ENCODE results near the gene CHSY1.

Gene CHSY1

DNA sequence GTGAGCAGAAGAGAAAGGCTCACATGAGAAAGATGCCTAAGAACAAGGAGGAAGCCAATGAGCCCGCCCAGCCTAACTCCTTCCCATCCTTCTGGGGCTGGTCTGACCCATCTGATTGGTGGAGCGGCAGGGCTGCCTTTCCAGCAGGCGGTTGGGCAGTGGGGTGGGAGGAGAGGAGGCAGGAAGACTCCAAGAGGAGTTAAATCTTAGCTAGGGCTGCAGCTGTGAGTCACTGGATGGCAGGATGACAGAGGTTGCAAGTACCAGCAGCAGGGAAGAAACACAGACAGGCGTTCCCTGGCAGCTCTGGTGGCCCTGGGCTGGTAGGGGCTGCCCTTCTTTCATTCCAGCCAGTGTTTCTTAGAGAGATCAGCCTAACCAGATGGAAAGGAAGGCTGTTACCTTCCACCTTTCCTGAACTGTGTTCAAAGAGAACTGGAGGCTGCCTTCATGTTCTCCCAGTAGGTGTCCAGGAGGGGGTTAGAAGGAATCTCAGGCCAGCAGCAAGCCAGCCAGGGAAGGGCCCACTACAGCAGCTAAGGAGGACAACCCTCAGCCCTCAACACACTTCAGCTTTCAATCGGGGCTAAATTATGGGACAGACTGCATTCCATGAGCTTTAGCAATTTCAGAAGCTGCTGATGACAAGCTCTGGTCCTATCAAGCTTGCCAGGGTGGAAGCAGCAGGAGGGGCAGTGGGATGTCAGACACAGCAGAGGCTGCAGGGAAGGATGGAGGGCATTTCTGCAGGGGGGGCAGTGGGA is 50.3 kb downstream of the CHSY1 start:
- DNase-seq (ENCODE audit: low read depth, low spot score) = peak; percentile 93
- TF ChIP-seq, protein P1, sequence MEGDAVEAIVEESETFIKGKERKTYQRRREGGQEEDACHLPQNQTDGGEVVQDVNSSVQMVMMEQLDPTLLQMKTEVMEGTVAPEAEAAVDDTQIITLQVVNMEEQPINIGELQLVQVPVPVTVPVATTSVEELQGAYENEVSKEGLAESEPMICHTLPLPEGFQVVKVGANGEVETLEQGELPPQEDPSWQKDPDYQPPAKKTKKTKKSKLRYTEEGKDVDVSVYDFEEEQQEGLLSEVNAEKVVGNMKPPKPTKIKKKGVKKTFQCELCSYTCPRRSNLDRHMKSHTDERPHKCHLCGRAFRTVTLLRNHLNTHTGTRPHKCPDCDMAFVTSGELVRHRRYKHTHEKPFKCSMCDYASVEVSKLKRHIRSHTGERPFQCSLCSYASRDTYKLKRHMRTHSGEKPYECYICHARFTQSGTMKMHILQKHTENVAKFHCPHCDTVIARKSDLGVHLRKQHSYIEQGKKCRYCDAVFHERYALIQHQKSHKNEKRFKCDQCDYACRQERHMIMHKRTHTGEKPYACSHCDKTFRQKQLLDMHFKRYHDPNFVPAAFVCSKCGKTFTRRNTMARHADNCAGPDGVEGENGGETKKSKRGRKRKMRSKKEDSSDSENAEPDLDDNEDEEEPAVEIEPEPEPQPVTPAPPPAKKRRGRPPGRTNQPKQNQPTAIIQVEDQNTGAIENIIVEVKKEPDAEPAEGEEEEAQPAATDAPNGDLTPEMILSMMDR (IDR thresholded peaks at IDR 0.05; ENCODE audit: insufficient read depth, low read length, missing control alignments) = no peak
- ChIA-PET POLR2A (interaction anchor here (0.9 to 1.4 kb wide), 3 partner anchors 13 to 50 kb away, joined by 3 to 9 read pairs (median 3); partner anchors contain the start of gene CHSY1), CTCF (interaction anchor here (1.3 kb wide), 1 partner anchor 9 kb away, joined by 3 read pairs; no protein-coding TSS in a partner anchor)
- peak overlapping the region; percentile 32 for H3K4me3 ChIP-seq (ENCODE audit: low read depth, low read length)

DNA sequence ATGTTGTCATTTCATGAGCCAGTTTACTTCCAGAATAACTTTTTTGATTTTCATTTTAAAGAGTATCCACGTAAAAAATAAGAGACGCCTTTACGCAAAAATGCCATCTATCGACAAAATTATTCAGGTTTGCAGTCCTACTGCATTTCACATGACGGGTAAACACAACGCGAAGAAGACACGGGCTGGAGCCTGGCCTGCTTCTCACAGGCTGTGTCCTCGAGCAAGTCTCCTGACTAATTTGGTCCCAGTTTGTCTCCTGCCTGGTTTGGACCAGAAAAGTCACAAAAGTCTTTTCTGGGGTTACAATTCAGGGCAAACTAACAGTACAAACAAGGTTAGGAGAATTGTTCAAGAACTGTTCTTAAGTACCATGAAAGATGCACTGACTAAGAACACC is 51.7 kb downstream of the CHSY1 start:
- CTCF ChIA-PET = no interaction called here
- POLR2A ChIA-PET = interaction anchor here (1.3 kb wide), 1 partner anchor 52 kb away, joined by 3 read pairs; the partner anchor contains the start of gene CHSY1
- DNase-seq (ENCODE audit: low read depth, low spot score) = no peak
- TF ChIP-seq, protein P1 (IDR thresholded peaks at IDR 0.05; ENCODE audit: insufficient read depth, low read length, missing control alignments) = no peak
- H3K4me3 ChIP-seq (ENCODE audit: low read depth, low read length) = 0 out of 2 replicates have a peak overlapping the region, but pooled peaks have one; percentile 21

DNA sequence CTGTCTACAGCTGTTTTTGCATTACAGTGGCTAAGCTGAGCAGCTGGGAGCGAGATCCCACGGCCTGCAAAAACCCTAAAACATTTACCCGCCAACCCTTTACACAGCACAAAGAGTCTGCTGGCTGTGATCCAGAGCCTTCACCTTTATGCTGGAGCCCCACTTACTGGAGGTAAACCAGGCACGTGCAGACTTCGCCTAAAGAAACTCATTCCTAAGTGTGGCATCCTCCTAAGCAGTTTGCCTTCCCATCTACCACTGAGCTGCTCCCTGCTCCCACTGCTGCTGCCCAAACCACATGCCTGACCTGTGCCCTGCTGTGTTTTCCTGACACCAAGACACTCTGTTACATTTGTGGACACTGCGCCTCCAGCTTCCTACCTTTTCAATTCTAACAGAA is 53.0 kb downstream of the CHSY1 start:
- no peak for DNase-seq (ENCODE audit: low read depth, low spot score)
- ChIA-PET CTCF (no interaction called here), POLR2A (interaction anchor here (1.2 to 1.3 kb wide), 2 partner anchors 9 to 53 kb away, joined by 3 to 4 read pairs; partner anchors contain the start of gene CHSY1)
- TF ChIP-seq, protein P1 (IDR thresholded peaks at IDR 0.05; ENCODE audit: insufficient read depth, low read length, missing control alignments) = no peak
- no peak overlapping the region for H3K4me3 ChIP-seq (ENCODE audit: low read depth, low read length)

- TF ChIP-seq, protein P1 (IDR thresholded peaks at IDR 0.05; ENCODE audit: insufficient read depth, low read length, missing control alignments) = no peak
- DNase-seq (ENCODE audit: low read depth, low spot score) = no peak
- ChIA-PET CTCF (interaction anchor here (1.1 kb wide), 1 partner anchor 109 kb away, joined by 4 read pairs; no protein-coding TSS in a partner anchor), POLR2A (interaction anchor here (1.2 kb wide), 1 partner anchor 8 kb away, joined by 4 read pairs; no protein-coding TSS in a partner anchor)
- H3K4me3 ChIP-seq (ENCODE audit: low read depth, low read length) = no peak overlapping the region
These were observed 53.7 kb downstream of the CHSY1 start for GRCh38 chr15:101198031-101198575.

GRCh38 chr15:101194546-101195125 is 57.2 kb downstream of the CHSY1 start:
- no peak overlapping the region for H3K4me3 ChIP-seq (ENCODE audit: low read depth, low read length)
- TF ChIP-seq, protein P1 (IDR thresholded peaks at IDR 0.05; ENCODE audit: insufficient read depth, low read length, missing control alignments) = no peak
- POLR2A ChIA-PET = no interaction called here
- no peak for DNase-seq (ENCODE audit: low read depth, low spot score)
- CTCF ChIA-PET = interaction anchor here (1.6 to 2.0 kb wide), 2 partner anchors 10 to 13 kb away, joined by 4 to 7 read pairs; no protein-coding TSS in a partner anchor
